Keratinocyte (primary cell): Measurements from ENCODE around the gene N4BP2. TPM values are rescaled to one million over a fixed set of nuclear protein-coding genes. Genes with fewer than 3 reads are reported as not detected.

Experiments
- DNase-seq: peaks from one replicate; pipeline ENCODE4 v3.0.0-alpha.2; 2011; ENCODE audit warnings: low read depth, missing footprints, low spot score
- FAIRE-seq: peaks from 2 replicates; lab custom pipeline; 2011; peaks lifted over from hg19 to GRCh38; lab: Jason Lieb, UNC
- H2AFZ ChIP-seq: 2 replicates; pipeline ENCODE4 v1.6.0; 2012; ENCODE audit warnings: low read length, control low read depth, inconsistent platforms; ENCODE audit not compliant: control insufficient read depth
- H3K27ac ChIP-seq: 2 replicates; pipeline ENCODE4 v1.5.1; 2011; ENCODE audit warnings: low read length; ENCODE audit not compliant: control insufficient read depth, insufficient read depth
- H3K27me3 ChIP-seq: 3 replicates; pipeline ENCODE4 v1.6.0; 2011; ENCODE audit warnings: low read length; ENCODE audit not compliant: control insufficient read depth, insufficient read depth; ENCODE audit errors: extremely low read depth
- H3K36me3 ChIP-seq, 2 experiments: 2 replicates in 1 of 2; 3 replicates in 1 of 2; pipeline ENCODE4 v1.5.1; 2011; ENCODE audit warnings: low read length in 2 of 2, mild to moderate bottlenecking in 1 of 2; ENCODE audit not compliant: control insufficient read depth in 2 of 2, insufficient read depth in 2 of 2; ENCODE audit errors: extremely low read depth in 1 of 2
- H3K4me1 ChIP-seq: 3 replicates; pipeline ENCODE4 v1.5.1; 2011; ENCODE audit warnings: low read length; ENCODE audit not compliant: control insufficient read depth, insufficient read depth; ENCODE audit errors: extremely low read depth
- H3K4me2 ChIP-seq: 3 replicates; pipeline ENCODE4 v1.6.0; 2011; ENCODE audit warnings: low read depth, low read length; ENCODE audit not compliant: control insufficient read depth, insufficient read depth; ENCODE audit errors: extremely low read depth
- H3K4me3 ChIP-seq, 3 experiments: fragments of 200-600 bp in 1 of 3; sonication (generic) in 1 of 3; 2 replicates in 2 of 3; 3 replicates in 1 of 3; pipeline ENCODE4 v1.5.1; 2011 to 2016; ENCODE audit warnings: low read length in 3 of 3, mild to moderate bottlenecking in 3 of 3, control low read depth in 2 of 3, inconsistent platforms in 1 of 3, low read depth in 1 of 3, mixed read lengths in 1 of 3, mixed run types in 1 of 3, moderate library complexity in 1 of 3; ENCODE audit not compliant: control insufficient read depth in 2 of 3, insufficient read depth in 2 of 3; ENCODE audit errors: extremely low read depth in 1 of 3
- H3K79me2 ChIP-seq: 2 replicates; pipeline ENCODE4 v1.6.0; 2012; ENCODE audit warnings: low read length; ENCODE audit not compliant: control insufficient read depth, insufficient read depth
- H3K9ac ChIP-seq: 3 replicates; pipeline ENCODE4 v1.6.0; 2011; ENCODE audit warnings: low read length; ENCODE audit not compliant: control insufficient read depth, insufficient read depth; ENCODE audit errors: extremely low read depth
- H3K9me1 ChIP-seq: 3 replicates; pipeline ENCODE4 v1.6.0; 2011; ENCODE audit warnings: low read length; ENCODE audit not compliant: control insufficient read depth, insufficient read depth; ENCODE audit errors: extremely low read depth
- H3K9me3 ChIP-seq: 2 replicates; pipeline ENCODE4 v1.5.1; 2012; ENCODE audit warnings: low read depth, low read length; ENCODE audit not compliant: control insufficient read depth
- H4K20me1 ChIP-seq: 3 replicates; pipeline ENCODE4 v1.6.0; 2011; ENCODE audit warnings: low read length; ENCODE audit not compliant: control insufficient read depth, insufficient read depth; ENCODE audit errors: extremely low read depth
- CTCF ChIP-seq, 3 experiments: IDR thresholded peaks in 1 of 3; conservative IDR thresholded peaks in 1 of 3; optimal IDR thresholded peaks in 1 of 3; 2 replicates in 2 of 3; 3 replicates in 1 of 3; pipeline versions ENCODE3 to v1.5.1; 2011; ENCODE audit warnings: low read length in 3 of 3, mild to moderate bottlenecking in 3 of 3, moderate library complexity in 2 of 3, control low read depth in 1 of 3, inconsistent platforms in 1 of 3; ENCODE audit not compliant: insufficient read depth in 2 of 3; ENCODE audit errors: extremely low read depth in 1 of 3
- EZH2 ChIP-seq: IDR thresholded peaks from one replicate; pipeline ENCODE4 v1.6.1; 2012; ENCODE audit warnings: inconsistent platforms, mild to moderate bottlenecking, low read length, moderate library complexity
- dilution Hi-C: fragments of 300-500 bp; cut with MboI; formaldehyde crosslinking; loops from one replicate; pipeline ENCODE4 v1.7.0; 2020; ENCODE audit warnings: low sequenced_read_pairs; ENCODE audit not compliant: extremely low pct_ligation_motif_present
- polyA plus RNA-seq, 5 experiments: library from polyadenylated mRNA; depleted of rRNA in 3 of 5; stranded (reverse) in 3 of 5; stranded (forward) in 1 of 5; unstranded in 1 of 5; fragments of >200 nt; gene quantifications; 1 replicate in 1 of 5; 2 replicates in 3 of 5; 3 replicates in 1 of 5; pipeline versions ENCODE4 v1.2.1 to v1.2.3, GENCODE V29; 2011 to 2012; ENCODE audit warnings: missing spikeins in 2 of 5, low read depth in 1 of 5, low replicate concordance in 1 of 5

N4BP2 gene
- polyA plus RNA-seq, 1 donor (not counting 4 experiments of a cell fraction or from before 2014, with no cell fraction given): 2.7 TPM

- Histone ChIP-seq H3K9me3 (no peaks in the 10 kb centered on the region), H3K4me3 (peak overlapping the region; percentile 87 to 96 (median 96)), H3K27me3 (no peaks in the 10 kb centered on the region), H3K27ac (peak overlapping the region; percentile 98), H3K4me1 (peaks cover 25% of the 10 kb centered on the region), H3K79me2 (peaks cover 3% of the 10 kb centered on the region), H3K4me2 (peak overlapping the region; percentile 100), H4K20me1 (no peaks in the 10 kb centered on the region), H3K9me1 (no peaks in the 10 kb centered on the region), H3K9ac (peak overlapping the region; percentile 97), H3K36me3 (no peaks in the 10 kb centered on the region), H2AFZ (peak overlapping the region; percentile 95)
- DNase-seq: no peak
- no peak for TF ChIP-seq CTCF (optimal IDR thresholded peaks at IDR 0.05 in 1 of 3, IDR thresholded peaks at IDR 0.05 in 1 of 3, conservative IDR thresholded peaks at IDR 0.05 in 1 of 3; ENCODE audit: extremely low read depth in 1 of 3, insufficient read depth in 2 of 3, low read length in 3 of 3)
- TF ChIP-seq EZH2: no peak
- no peak for FAIRE-seq
- dilution Hi-C loops: no loop called here
These were observed 1.5 kb downstream of the N4BP2 start for GRCh38 chr4:40058121-40058520.

- peak overlapping the region in 1 of 3 experiments; percentile 96 for H3K4me3 ChIP-seq
- peaks cover 25% of the 10 kb centered on the region for H3K4me1 ChIP-seq
- dilution Hi-C loops: no loop called here
- H3K4me2 ChIP-seq: peak overlapping the region; percentile 100
- no peak for FAIRE-seq
- TF ChIP-seq CTCF (optimal IDR thresholded peaks at IDR 0.05 in 1 of 3, IDR thresholded peaks at IDR 0.05 in 1 of 3, conservative IDR thresholded peaks at IDR 0.05 in 1 of 3; ENCODE audit: extremely low read depth in 1 of 3, insufficient read depth in 2 of 3, low read length in 3 of 3): no peak
- no peak for TF ChIP-seq EZH2
- peaks cover 3% of the 10 kb centered on the region for H3K79me2 ChIP-seq
- no peaks in the 10 kb centered on the region for H3K9me1 ChIP-seq
- no peak for DNase-seq
- no peak overlapping the region for H2AFZ ChIP-seq
- no peaks in the 10 kb centered on the region for H4K20me1 ChIP-seq
- H3K9me3 ChIP-seq: no peaks in the 10 kb centered on the region
- H3K36me3 ChIP-seq: no peaks in the 10 kb centered on the region
- H3K27me3 ChIP-seq: no peaks in the 10 kb centered on the region
- no peak overlapping the region for H3K9ac ChIP-seq
- H3K27ac ChIP-seq: no peak overlapping the region
These were observed 2.2 kb downstream of the N4BP2 start for GRCh38 chr4:40058854-40059253.
